ENCODE results near the gene PGAP3.

Gene PGAP3

DNA sequence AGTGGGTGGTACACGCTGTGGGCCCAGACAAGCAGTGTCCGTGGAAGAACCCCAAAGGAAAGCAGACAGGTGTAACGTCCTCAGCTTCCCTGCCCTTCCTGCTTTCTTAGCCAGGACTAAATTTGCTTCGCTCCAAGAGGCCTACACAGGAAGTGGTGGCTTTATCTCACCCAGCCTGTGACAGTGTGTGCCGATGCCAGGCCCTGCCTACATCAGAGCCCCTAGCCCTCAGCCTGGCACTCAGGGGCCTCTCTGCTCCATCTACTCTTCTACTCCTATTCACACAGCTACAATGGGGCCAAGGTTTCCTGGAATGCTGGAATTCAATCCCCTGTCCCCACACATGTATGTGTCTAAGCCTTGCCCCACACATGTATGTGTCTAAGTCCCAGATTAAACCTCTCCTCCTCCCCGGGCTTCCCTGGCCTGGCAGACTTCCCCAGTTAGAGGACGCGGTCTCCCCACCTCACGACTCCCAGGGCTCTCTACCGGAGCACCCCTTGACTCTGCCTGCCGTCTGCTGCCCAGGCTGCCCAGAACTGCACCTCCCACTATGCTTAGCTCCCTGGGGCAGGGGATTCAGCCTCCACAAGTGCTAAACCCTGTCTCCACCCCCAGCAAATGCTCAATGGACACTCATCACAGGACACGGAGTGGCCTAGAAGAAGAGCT, 8.2 kb downstream of the PGAP3 start:
- peak overlapping the region; percentile 86 for H3K27ac ChIP-seq
- H3K9me3 ChIP-seq: no peaks in the 10 kb centered on the region
- peaks cover 69% of the 10 kb centered on the region for H3K4me1 ChIP-seq
- H3K4me3 ChIP-seq: 0 out of 2 replicates have a peak overlapping the region, but pooled peaks have one; percentile 13
- H3K36me3 ChIP-seq: peaks cover 16% of the 10 kb centered on the region; the same call in 1 of the 2 replicates
- H3K4me2 ChIP-seq: peak overlapping the region; percentile 96
- peak overlapping the region; percentile 67 for H3K9ac ChIP-seq
- H3K27me3 ChIP-seq: no peaks in the 10 kb centered on the region
- TF ChIP-seq Cebpa-rat (IDR thresholded peaks at IDR 0.05): no peak
- no peaks in the 10 kb centered on the region for H4K20me1 ChIP-seq

DNA sequence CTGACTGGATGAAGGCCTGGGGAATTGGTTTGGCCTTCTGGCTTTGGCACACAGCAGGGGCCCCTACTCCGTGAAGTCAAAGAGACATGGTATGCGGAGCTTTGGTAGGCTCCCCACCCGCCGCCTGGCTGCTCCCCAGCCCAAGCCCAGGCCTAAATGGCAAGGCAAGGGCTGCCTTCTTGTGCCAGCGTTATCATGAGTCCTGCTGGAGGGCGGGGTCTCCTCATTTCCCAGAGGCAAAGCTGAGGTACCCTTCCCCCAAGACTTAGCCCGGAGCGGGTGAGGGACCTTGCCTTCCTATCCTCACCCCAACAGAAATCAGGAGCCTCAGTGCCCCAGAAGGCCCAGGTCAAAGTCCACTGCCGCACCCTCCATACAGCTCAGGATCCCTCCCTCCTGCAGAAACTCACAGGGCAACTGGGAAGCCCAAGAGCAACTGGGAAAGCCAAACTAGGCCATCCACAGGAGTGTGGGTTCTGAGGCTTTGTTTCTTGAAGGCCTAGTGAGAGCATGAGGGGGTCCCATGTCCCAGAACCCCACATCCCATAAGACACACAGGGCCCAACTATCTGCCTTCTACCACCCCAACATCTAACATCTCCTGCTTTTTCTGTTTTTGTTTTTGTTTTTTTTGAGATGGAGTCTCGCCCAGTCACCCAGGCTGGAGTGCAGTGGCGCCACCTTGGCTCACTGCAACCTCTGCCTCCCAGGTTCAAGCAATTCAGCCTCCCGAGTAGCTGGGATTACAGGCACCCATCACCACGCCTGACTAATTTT, 9.3 kb downstream of the PGAP3 start:
- Histone ChIP-seq H3K4me1 (peaks cover 80% of the 10 kb centered on the region), H3K9me3 (no peaks in the 10 kb centered on the region), H3K27me3 (no peaks in the 10 kb centered on the region), H3K9ac (peak overlapping the region; percentile 20; the same call in 1 of the 2 replicates), H3K36me3 (0 out of 2 replicates have a peak, but pooled peaks cover 7% of the 10 kb centered on the region), H4K20me1 (no peaks in the 10 kb centered on the region), H3K4me3 (peak overlapping the region; percentile 33; the same call in 1 of the 2 replicates), H3K4me2 (peak overlapping the region; percentile 96), H3K27ac (peak overlapping the region; percentile 86)
- no peak for TF ChIP-seq Cebpa-rat (IDR thresholded peaks at IDR 0.05)

DNA sequence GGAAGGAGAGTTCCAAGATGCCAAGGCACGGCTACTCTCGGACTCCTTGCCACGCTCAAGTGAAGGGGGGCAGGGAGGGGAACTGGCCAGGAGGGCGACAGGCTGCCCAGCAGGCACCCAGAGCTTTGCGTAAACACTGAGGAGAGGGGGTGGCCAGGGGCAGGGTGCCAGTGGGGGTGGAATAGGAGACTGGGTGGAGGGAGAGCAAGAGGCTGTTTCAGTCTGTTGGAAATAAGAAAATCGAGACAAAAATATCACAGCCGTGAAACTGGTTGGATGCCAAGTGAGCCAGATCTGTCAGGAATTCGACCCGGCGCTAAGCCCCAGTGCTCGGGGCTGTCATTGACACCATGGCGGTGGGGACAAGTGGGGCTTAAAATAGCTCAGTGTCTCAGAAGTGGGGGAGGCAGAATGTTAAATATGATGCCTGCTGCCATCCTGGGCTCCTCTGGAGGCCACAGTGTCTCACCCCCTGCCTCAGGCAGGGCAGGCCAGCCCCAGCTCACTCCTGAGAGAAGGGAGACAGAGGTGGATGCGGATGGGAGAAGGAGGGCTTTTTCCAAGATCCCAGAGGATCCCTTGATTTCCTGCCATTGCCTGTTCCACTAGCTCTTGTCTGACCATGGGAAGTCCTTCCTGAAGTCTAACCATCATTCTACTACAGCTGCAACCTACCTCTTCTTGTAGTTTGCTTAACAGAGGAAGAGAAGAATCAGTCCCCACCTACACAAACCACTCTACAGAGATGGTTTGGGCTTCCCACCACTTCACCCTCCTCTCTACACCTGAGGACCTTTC, 10.1 kb downstream of the PGAP3 start:
- H3K9me3 ChIP-seq: no peaks in the 10 kb centered on the region
- H3K27me3 ChIP-seq: no peaks in the 10 kb centered on the region
- H3K27ac ChIP-seq: peak overlapping the region; percentile 86
- no peaks in the 10 kb centered on the region for H3K36me3 ChIP-seq
- no peaks in the 10 kb centered on the region for H4K20me1 ChIP-seq
- peak overlapping the region; percentile 33; the same call in 1 of the 2 replicates for H3K4me3 ChIP-seq
- peak overlapping the region; percentile 96 for H3K4me2 ChIP-seq
- TF ChIP-seq Cebpa-rat (IDR thresholded peaks at IDR 0.05): no peak
- peak overlapping the region; percentile 20; the same call in 1 of the 2 replicates for H3K9ac ChIP-seq
- H3K4me1 ChIP-seq: peaks cover 88% of the 10 kb centered on the region

DNA sequence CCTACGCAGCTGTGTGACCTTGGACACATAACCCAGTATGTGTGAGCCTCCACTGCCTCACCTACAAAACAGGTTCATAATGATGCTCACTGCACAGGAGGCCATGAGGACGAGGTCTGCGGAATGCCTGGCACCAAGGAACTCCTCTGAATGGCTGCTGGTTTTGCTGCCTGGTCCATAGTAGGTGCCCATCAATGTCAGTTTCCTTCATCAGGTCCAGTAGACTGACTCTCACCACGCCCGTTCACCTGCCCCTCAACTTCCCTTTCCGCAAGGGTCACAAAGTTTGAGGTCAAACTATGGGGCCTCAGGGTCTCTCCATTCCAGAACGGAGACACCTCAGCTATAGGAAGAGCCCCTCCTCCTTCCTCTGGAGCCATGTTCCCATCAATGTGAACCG, 10.8 kb downstream of the PGAP3 start:
- H4K20me1 ChIP-seq: no peaks in the 10 kb centered on the region
- no peaks in the 10 kb centered on the region for H3K9me3 ChIP-seq
- peak overlapping the region; percentile 86 for H3K27ac ChIP-seq
- H3K27me3 ChIP-seq: no peaks in the 10 kb centered on the region
- TF ChIP-seq Cebpa-rat (IDR thresholded peaks at IDR 0.05): no peak
- no peak overlapping the region for H3K4me3 ChIP-seq
- H3K4me1 ChIP-seq: peaks cover 95% of the 10 kb centered on the region
- H3K9ac ChIP-seq: peak overlapping the region; percentile 20; the same call in 1 of the 2 replicates
- H3K4me2 ChIP-seq: peak overlapping the region; percentile 96
- no peaks in the 10 kb centered on the region for H3K36me3 ChIP-seq

DNA sequence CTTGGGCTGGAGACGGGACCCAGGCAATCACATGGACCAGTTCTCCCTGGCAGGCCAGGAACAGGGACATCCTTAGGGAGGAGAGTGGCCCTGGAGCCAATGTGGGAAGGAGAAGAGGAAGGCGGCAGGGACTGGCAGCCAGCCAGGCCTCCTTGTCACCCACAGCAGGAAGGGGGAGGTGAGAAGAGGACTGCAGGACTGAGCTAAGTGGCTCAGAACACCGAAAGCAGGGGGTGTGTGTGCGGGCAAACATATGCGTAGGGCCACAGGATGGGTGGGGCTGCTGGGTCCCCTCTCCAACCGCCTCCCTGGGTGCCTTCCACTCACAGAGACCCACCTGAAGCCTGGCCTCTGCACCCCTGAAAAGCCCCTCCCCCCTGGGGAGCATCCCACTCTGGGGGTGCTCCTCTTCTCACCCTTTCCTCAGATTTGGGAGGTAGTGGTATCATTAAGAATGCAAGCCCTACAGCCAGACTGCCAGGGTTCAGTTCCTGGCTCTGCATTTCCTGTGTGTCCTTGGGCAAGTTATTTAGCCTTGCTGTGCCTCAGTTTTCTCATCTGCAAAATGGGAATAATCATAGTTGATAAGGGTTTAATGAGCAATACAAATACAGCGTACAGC, 11.5 kb downstream of the PGAP3 start:
- no peak for TF ChIP-seq Cebpa-rat (IDR thresholded peaks at IDR 0.05)
- peak overlapping the region; percentile 49; the same call in 1 of the 2 replicates for H3K4me3 ChIP-seq

DNA sequence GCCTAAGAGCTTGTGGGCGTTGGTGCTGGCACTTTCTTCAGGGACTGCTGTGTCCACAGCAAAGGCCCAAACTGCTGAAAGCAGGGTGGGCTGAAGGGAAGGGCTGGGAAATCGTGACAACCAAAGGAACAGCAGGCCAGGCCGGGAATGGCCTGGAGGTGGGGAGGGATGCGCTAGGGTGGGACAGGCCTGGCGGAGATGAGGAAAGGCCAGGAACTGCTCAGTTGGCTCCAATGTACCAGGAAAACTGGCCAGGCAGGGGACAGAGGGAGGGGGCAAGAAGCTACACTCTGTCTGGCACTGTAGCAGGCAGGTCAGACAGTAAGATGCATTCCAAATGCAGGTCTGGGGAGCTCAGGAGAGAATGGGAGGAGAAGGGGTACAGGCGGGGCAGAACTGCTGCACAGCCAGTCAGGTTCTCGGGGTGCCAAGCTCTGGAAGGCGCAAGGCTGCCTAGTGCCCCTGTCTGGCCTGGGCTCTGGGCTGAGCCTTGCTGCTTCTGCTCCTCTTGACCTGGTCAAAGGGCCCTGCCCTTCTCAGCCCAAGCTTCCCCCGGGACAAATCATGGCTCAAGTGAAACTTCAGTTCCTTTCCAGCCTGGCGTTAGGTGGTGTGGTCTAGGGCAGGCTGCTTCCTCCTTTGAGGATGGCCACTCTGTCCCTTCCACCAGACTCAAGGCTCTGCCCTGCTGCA, 12.3 kb downstream of the PGAP3 start:
- Histone ChIP-seq H4K20me1 (no peaks in the 10 kb centered on the region), H3K27ac (peak overlapping the region; percentile 86), H3K36me3 (no peaks in the 10 kb centered on the region), H3K4me3 (peak overlapping the region; percentile 49), H3K4me1 (peaks cover 96% of the 10 kb centered on the region), H3K4me2 (peak overlapping the region; percentile 96), H3K9ac (peak overlapping the region; percentile 72), H3K27me3 (peaks cover 7% of the 10 kb centered on the region; the same call in 1 of the 2 replicates), H3K9me3 (no peaks in the 10 kb centered on the region)
- no peak for TF ChIP-seq Cebpa-rat (IDR thresholded peaks at IDR 0.05)

More for the DNA sequence above, 11.5 kb downstream of the PGAP3 start:
- Histone ChIP-seq H3K27me3 (peaks cover 5% of the 10 kb centered on the region; the same call in 1 of the 2 replicates), H4K20me1 (no peaks in the 10 kb centered on the region), H3K9ac (peak overlapping the region; percentile 72), H3K27ac (peak overlapping the region; percentile 86), H3K4me2 (peak overlapping the region; percentile 96), H3K36me3 (no peaks in the 10 kb centered on the region), H3K9me3 (no peaks in the 10 kb centered on the region), H3K4me1 (peaks cover 100% of the 10 kb centered on the region)

- peak; percentile 36; the same call in 1 of the 2 replicates for TF ChIP-seq Cebpa-rat (IDR thresholded peaks at IDR 0.05)
- peak overlapping the region; percentile 96 for H3K4me2 ChIP-seq
- peak overlapping the region; percentile 86 for H3K27ac ChIP-seq
- peak overlapping the region; percentile 72 for H3K9ac ChIP-seq
- H3K9me3 ChIP-seq: no peaks in the 10 kb centered on the region
- peaks cover 89% of the 10 kb centered on the region for H3K4me1 ChIP-seq
- peaks cover 11% of the 10 kb centered on the region for H3K27me3 ChIP-seq
- peak overlapping the region; percentile 49 for H3K4me3 ChIP-seq
- H3K36me3 ChIP-seq: no peaks in the 10 kb centered on the region
- no peaks in the 10 kb centered on the region for H4K20me1 ChIP-seq
These were observed 13.0 kb downstream of the PGAP3 start for GRCh38 chr17:39674702-39675389.

DNA sequence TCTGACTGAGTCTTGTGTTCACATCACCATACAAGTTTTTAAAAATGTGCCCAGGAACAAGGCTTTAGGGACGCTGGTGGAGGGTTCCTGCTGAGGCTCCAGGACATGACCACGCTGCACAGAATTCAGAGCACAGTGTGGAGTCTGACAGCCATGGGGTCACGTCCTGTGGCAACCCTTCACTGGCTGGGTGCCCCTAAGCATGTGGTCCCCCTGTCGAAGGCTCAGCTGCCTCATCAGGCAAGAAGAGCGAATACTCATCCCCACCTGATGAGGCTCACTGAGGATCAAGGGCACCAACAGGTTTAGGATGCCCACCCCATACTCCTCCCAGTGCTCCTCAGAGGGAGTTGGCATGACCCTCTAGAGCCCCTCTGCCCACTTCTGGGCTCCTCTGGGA, 13.7 kb downstream of the PGAP3 start:
- H3K4me3 ChIP-seq: peak overlapping the region; percentile 49
- H3K4me1 ChIP-seq: peaks cover 83% of the 10 kb centered on the region
- no peak for TF ChIP-seq Cebpa-rat (IDR thresholded peaks at IDR 0.05)
- H3K4me2 ChIP-seq: peak overlapping the region; percentile 96
- H3K27me3 ChIP-seq: peaks cover 18% of the 10 kb centered on the region
- H3K9ac ChIP-seq: peak overlapping the region; percentile 42; the same call in 1 of the 2 replicates
- peak overlapping the region; percentile 86 for H3K27ac ChIP-seq
- H3K36me3 ChIP-seq: no peaks in the 10 kb centered on the region
- no peaks in the 10 kb centered on the region for H3K9me3 ChIP-seq
- H4K20me1 ChIP-seq: no peaks in the 10 kb centered on the region

Data from BLaER1 (cell line).